RWPE1 (cell line): ENCODE data around the gene GRIA4.

Source experiments
- CTCF ChIA-PET: fragments of 350-600 bp; sonication (Branson Sonifier 250); formaldehyde crosslinking; extraction: SDS; loops from one replicate; lab custom pipeline; 2021; lab: Yijun Ruan, JAX
- POLR2A ChIA-PET: fragments of 400-600 bp; formaldehyde crosslinking; extraction: SDS; loops from one replicate; lab custom pipeline; 2020; ENCODE audit warnings: antibody characterized with exemption; ENCODE audit not compliant: low non-redundant PET; lab: Yijun Ruan, JAX
- DNase-seq: peaks from one replicate; pipeline ENCODE4 v3.0.0; 2012; ENCODE audit warnings: low spot score
- H3K27ac ChIP-seq: fragments of 450-650 bp; 2 replicates; pipeline ENCODE4 v1.5.1; 2017
- CTCF ChIP-seq: fragments of 450-650 bp; conservative IDR thresholded peaks from 2 replicates; pipeline ENCODE4 v1.5.1; 2017; ENCODE audit warnings: low read depth, mild to moderate bottlenecking

The GRIA4 gene

GRCh38 chr11:105622016-105622415 is 12.1 kb downstream of the GRIA4 start:
- H3K27ac ChIP-seq = no peak overlapping the region
- ChIA-PET CTCF (no interaction called here), POLR2A (no interaction called here)
- DNase-seq = no peak
- no peak for TF ChIP-seq CTCF

- no peak for TF ChIP-seq CTCF
- POLR2A ChIA-PET = no interaction called here
- DNase-seq = no peak
- CTCF ChIA-PET = interaction anchor here (0.7 kb wide), 1 partner anchor 363 kb away, joined by 3 read pairs; no protein-coding TSS in a partner anchor
- H3K27ac ChIP-seq = no peak overlapping the region
These were observed 22.4 kb downstream of the GRIA4 start for GRCh38 chr11:105632316-105632715.

GRCh38 chr11:105635466-105635865 is 25.6 kb downstream of the GRIA4 start:
- no peak for DNase-seq
- CTCF ChIA-PET = no interaction called here
- H3K27ac ChIP-seq = no peak overlapping the region
- TF ChIP-seq CTCF = no peak
- POLR2A ChIA-PET = no interaction called here

GRCh38 chr11:105636496-105636895 is 26.6 kb downstream of the GRIA4 start:
- no peak for TF ChIP-seq CTCF
- H3K27ac ChIP-seq = no peak overlapping the region
- POLR2A ChIA-PET = no interaction called here
- no peak for DNase-seq
- CTCF ChIA-PET = no interaction called here

- no peak overlapping the region for H3K27ac ChIP-seq
- ChIA-PET CTCF (interaction anchor here (0.5 kb wide), 1 partner anchor 1337 kb away, joined by 3 read pairs; no protein-coding TSS in a partner anchor), POLR2A (no interaction called here)
- DNase-seq = no peak
- no peak for TF ChIP-seq CTCF
These were observed 29.7 kb downstream of the GRIA4 start for GRCh38 chr11:105639527-105639926.

GRCh38 chr11:105641433-105641832 is 31.6 kb downstream of the GRIA4 start:
- H3K27ac ChIP-seq = no peak overlapping the region
- CTCF ChIA-PET = interaction anchor here (0.6 kb wide), 1 partner anchor 95 kb away, joined by 4 read pairs; no protein-coding TSS in a partner anchor
- DNase-seq = no peak
- POLR2A ChIA-PET = no interaction called here
- TF ChIP-seq CTCF = no peak
